Naive thymus-derived CD8-positive, alpha-beta T cell (primary cell): ENCODE data around the gene WIPF1. TPM values are rescaled to one million over a fixed set of nuclear protein-coding genes. Genes with fewer than 3 reads are reported as not detected.

Experiments
- polyA plus RNA-seq, 3 donors: library from polyadenylated mRNA; unstranded; fragments of 300-500 nt; fragmentation: Illumina TruSeq; gene quantifications; one replicate each; pipeline ENCODE4 v1.2.3, GENCODE V29; 2021
- total RNA-seq, 8 experiments: library from RNA in 2 of 8; stranded (reverse) in 2 of 8; gene quantifications; one replicate each; pipeline ENCODE4 v1.2.3 and lab custom pipeline; 2021 to 2026

WIPF1 gene
- total and polyA plus RNA-seq, 5 experiments from 2014 or later: 97.5 to 419 (median 116) TPM

Other genes with a start within 250 kb of the WIPF1 start
- 10 to 100 TPM; 20.6 to 24.1 TPM for gene SCRN3, start 202.1 kb downstream of the WIPF1 start, total RNA-seq
- 10 to 100 TPM; 12.7 to 14.0 (median 13.1) TPM for gene SCRN3, start 202.1 kb downstream of the WIPF1 start, polyA plus RNA-seq
- 10 to 100 TPM; 23.9 to 27.2 TPM for gene GPR155, start 110.8 kb downstream of the WIPF1 start, total RNA-seq
- 10 to 100 TPM in 2 of 3 donors, 1 to 10 TPM in 1; 9.7 to 19.5 (median 18.6) TPM for gene GPR155, start 110.8 kb downstream of the WIPF1 start, polyA plus RNA-seq
- not detected for gene CHRNA1, start 166.7 kb upstream of the WIPF1 start, total RNA-seq
- gene CHRNA1, start 166.7 kb upstream of the WIPF1 start, polyA plus RNA-seq: not detected